Stimulated activated naive B cell treated with anti-CD40 and anti-IgM and Interleukin-4, amounts not matched to agents 10 μg/mL and 1 μg/mL and 100 μg/mL, for 72 hours (primary cell): ENCODE data around the gene LBX2.
A peak's percentile ranks its signal among the peaks of the same experiment; 100 is the strongest.
"Not testable (repeated sequence)": the region's sequence is repeated elsewhere in the genome, so short reads cannot be mapped to it uniquely, and the experiment has no call there.

Source experiments
- ATAC-seq, 2 donors: fragments of 150-1000 bp; cut with Tn5 transposase; replicated peaks; 2 replicates each; pipeline ENCODE4 v1.10.0; 2021; ENCODE audit warnings: moderate library complexity in 1 of 2
- DNase-seq: peaks from one replicate; pipeline ENCODE4 v3.0.0; 2021
- H3K27ac Mint-ChIP-seq: one replicate; pipeline ENCODE4 v1.8.0; 2022; ENCODE audit warnings: mild to moderate bottlenecking, mixed read lengths
- H3K27me3 Mint-ChIP-seq, 2 donors: one replicate each; pipeline ENCODE4 v1.8.0; 2022; ENCODE audit warnings: mixed read lengths in 2 of 2
- H3K36me3 Mint-ChIP-seq, 2 donors: one replicate each; pipeline ENCODE4 v1.8.0; 2022; ENCODE audit warnings: mixed read lengths in 2 of 2, mild to moderate bottlenecking in 1 of 2
- H3K4me1 Mint-ChIP-seq, 2 donors: one replicate each; pipeline ENCODE4 v1.8.0; 2022; ENCODE audit warnings: mixed read lengths in 2 of 2, mild to moderate bottlenecking in 1 of 2
- H3K4me3 Mint-ChIP-seq, 2 donors: one replicate each; pipeline ENCODE4 v1.8.0; 2022; ENCODE audit warnings: mild to moderate bottlenecking in 2 of 2, mixed read lengths in 2 of 2, moderate library complexity in 1 of 2
- H3K9me3 Mint-ChIP-seq, 2 donors: one replicate each; pipeline ENCODE4 v1.8.0; 2022; ENCODE audit warnings: mixed read lengths in 2 of 2, mild to moderate bottlenecking in 1 of 2

LBX2 gene

DNA sequence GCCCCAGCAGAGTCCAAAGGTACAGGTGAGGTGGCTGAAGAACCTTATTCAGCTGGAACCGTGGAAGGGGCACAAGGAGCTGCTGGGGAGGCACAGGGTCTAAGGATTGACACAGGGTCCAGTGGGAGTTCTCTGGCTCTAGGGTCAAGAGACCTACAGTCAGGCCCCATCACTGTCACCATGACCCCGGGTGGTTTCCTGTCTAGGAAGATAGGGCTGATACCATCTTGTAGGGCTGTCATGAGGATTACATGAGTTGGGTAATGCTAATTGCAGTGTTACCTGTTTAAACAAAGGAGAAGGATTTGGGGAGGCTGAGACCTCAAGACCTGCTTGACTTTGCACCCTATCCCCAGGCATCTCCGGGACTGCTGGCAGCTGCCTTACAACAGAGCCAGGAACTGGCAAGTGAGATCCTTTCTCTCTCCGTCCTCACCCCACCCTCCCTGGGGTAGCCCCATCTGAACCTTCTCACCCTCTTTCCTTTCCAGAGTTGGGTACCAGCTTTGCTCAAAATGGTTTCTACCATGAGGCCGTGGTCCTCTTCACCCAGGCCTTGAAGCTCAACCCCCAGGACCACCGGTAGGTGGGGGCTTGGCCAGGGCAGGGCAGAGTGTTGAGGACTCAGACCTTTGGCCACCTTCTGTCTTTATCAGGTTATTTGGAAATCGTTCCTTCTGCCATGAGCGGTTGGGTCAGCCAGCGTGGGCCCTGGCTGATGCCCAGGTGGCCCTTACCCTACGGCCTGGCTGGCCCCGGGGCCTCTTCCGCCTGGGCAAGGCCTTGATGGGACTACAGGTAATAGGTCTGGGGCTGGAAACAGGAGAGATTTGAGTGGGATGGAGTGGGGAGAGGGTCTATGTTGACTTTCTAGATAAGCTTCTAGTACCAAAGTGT lies 7.5 kb downstream of the LBX2 start:
- Mint-ChIP-seq H3K27ac (peak overlapping the region; percentile 20), H3K36me3 (peaks cover 45 to 60% of the 10 kb centered on the region in 2 donors), H3K4me3 (no peak overlapping the region), H3K4me1 (peaks cover 8 to 16% of the 10 kb centered on the region in 2 donors), H3K9me3 (no peaks in the 10 kb centered on the region), H3K27me3 (no peaks in the 10 kb centered on the region)
- ATAC-seq (no peak), DNase-seq (no peak)

DNA sequence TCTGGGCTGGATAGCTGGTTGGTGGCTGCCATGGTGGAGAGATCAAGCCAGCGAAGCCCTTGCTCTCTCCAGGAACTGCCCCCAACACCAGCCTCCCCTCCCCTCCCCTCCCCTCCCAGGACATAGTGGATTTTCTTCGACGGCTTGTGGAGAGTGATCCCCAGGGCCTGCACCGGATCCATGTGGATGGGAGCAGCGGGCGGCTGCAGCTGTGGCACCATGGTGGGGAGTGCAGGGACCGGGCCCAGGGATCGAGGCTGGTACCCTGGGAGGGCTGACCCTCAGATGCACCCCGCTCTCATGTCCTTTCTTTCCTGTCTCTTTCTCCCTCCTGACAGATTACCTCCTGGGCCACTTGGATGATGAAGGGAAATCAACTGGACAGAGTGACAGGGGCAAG lies 9.5 kb downstream of the LBX2 start:
- no peaks in the 10 kb centered on the region for H3K9me3 Mint-ChIP-seq
- H3K4me1 Mint-ChIP-seq = peaks cover 11 to 19% of the 10 kb centered on the region in 2 donors
- H3K36me3 Mint-ChIP-seq = peaks cover 49 to 67% of the 10 kb centered on the region in 2 donors
- DNase-seq = no peak
- ATAC-seq = no peak
- no peaks in the 10 kb centered on the region for H3K27me3 Mint-ChIP-seq
- no peak overlapping the region for H3K27ac Mint-ChIP-seq
- H3K4me3 Mint-ChIP-seq = no peak overlapping the region

DNA sequence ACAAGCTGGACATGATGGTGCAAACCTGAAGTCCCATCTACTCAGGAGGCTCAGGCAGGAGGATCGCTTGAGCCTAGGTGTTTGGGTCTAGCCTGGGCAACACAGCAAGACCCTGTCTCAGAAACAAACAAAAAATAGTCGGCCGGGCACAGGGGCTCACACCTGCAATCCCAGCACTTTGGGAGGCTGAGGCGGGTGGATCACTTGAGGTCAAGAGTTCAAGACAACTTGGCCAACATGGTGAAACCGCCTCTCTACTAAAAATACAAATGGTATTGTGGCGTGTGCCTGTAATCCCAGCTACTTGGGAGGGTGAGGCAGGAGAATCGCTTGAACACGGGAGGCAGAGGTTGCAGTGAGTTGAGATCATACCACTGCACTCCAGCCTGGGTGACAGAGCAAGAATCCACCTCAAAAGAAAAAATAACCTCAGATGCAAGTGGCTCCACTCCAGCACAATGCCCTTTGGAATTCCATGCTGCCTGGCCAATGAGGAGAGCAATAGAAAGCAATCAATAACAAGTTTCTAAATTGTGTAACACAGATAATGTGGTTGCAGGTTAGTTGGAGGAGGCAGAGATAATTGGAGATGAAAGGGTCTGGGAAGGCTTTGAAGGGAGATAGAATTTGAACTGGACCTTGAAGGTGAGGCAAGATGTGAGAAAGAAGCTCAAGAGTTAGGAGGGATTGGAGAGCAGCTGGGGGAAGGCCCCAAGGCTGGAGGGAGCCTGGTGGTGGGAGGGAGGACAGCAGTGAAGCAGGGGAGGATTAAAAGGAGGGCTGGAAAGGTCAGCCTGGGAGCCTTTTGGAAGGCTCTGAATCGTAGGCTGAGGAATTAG lies 10.5 kb downstream of the LBX2 start:
- no peak overlapping the region for H3K4me3 Mint-ChIP-seq
- peaks cover 11 to 17% of the 10 kb centered on the region in 2 donors for H3K4me1 Mint-ChIP-seq
- no peak for ATAC-seq
- no peak for DNase-seq
- H3K9me3 Mint-ChIP-seq = no peaks in the 10 kb centered on the region
- H3K36me3 Mint-ChIP-seq = peaks cover 42 to 64% of the 10 kb centered on the region in 2 donors
- H3K27me3 Mint-ChIP-seq = no peaks in the 10 kb centered on the region
- H3K27ac Mint-ChIP-seq = no peak overlapping the region

DNA sequence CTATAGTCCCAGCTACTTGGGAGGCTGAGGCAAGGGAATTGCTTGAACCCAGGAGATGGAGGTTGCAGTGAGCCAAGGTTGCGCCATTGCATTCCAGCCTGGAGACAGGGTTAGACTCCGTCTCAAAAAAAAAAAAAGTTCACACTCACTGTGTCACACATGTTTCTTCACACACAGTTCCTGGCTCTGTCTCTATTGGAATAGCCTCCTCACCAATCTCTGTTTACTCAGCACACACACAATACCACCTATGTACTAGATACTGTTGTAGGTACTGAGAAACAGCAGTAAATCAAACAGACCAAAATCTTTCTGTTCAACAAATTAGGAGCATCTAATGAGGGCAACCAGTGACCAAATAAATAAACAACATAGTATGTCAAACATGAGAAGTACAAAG lies 13.3 kb downstream of the LBX2 start:
- H3K27me3 Mint-ChIP-seq = no peaks in the 10 kb centered on the region
- peaks cover 20 to 30% of the 10 kb centered on the region in 2 donors for H3K4me1 Mint-ChIP-seq
- no peak overlapping the region for H3K4me3 Mint-ChIP-seq
- peaks cover 27 to 45% of the 10 kb centered on the region in 2 donors for H3K36me3 Mint-ChIP-seq
- no peak for ATAC-seq
- H3K27ac Mint-ChIP-seq = no peak overlapping the region
- H3K9me3 Mint-ChIP-seq = no peaks in the 10 kb centered on the region
- DNase-seq = no peak

DNA sequence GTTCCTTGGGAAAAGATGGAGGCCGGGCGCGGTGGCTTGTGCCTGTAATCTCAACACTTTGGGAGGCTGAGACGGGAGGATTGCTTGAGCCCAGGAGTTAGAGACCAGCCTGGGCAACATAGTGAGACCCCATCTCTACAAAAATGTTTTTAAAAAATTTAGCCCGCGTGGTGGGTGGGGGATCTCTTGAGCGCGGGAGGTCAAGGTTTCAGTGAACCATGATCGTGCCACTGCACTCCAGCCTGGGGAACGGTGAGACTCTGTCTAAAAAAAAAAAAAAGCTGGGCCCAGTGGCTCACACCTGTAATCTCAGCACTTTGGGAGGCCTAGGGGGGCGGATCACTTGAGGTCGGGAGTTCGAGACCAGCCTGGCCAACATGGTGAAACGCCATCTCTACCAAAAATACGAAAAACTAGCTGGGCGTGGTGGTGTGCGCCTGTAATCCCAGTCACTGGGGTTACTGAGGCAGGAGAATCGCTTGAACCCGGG lies 15.7 kb downstream of the LBX2 start:
- not testable (repeated sequence) for H3K27me3 Mint-ChIP-seq, H3K9me3 Mint-ChIP-seq, DNase-seq, ATAC-seq
- H3K4me3 Mint-ChIP-seq = peak overlapping the region; percentile 93 to 99
- H3K27ac Mint-ChIP-seq = peak overlapping the region; percentile 99
- H3K36me3 Mint-ChIP-seq = peaks cover 20 to 35% of the 10 kb centered on the region in 2 donors
- H3K4me1 Mint-ChIP-seq = peaks cover 22 to 36% of the 10 kb centered on the region in 2 donors

DNA sequence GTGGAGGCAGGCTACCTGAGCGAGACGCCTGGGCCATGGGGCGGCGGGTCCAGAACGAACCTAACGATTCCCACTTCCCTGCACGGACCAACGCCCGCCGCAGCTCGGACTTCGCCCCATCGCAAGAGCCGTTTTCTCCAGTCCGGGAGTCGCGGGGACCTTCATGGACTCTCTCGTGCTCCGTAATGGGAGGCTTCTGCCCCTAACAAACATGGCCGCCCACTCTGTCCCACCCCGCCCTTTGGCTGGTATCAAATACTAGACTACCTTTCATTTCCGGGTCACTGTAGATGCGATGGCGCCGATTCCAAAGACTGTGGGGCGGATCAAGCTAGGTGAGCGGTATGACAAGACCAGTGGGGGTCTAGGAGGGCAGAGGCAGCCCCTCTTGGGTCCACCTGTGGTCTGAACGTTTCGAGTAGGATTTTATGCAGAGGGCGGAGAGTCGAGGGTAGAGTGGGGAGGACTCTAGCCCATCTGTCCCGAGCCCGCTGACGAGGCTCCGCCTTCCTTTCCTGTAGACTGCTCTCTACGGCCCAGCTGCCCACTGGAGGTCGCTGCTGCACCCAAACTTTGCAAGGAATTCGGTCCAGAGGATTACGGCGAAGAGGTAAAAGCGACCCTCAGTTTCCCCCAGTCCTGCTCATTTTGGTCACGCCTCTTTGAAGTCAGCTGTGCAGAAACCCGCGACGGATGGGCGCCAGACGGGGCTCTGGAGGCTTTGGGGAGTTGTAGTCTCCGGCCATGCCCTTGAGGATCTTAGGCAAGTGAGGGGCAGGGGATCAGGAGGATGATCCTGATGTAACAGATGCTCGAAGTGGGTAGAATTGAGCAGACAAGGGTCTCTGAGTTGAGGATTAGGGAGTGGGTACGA lies 16.4 kb downstream of the LBX2 start, which contains the start of the genes CCDC142 and TTC31:
Gene CCDC142, minus strand, starts transcription at position 198 of the 874 bp plus-strand sequence. Its CDS starts 161 bp downstream, at position 37.
Gene TTC31, plus strand, starts transcription at position 281 of the 874 bp plus-strand sequence. Its CDS starts 15 bp downstream, at position 296.
- Mint-ChIP-seq H3K27me3 (no peaks in the 10 kb centered on the region), H3K36me3 (peaks cover 20 to 32% of the 10 kb centered on the region in 2 donors), H3K4me1 (peaks cover 22 to 36% of the 10 kb centered on the region in 2 donors), H3K4me3 (peak within 1 kb of the TSS; percentile 93 to 99), H3K9me3 (no peaks in the 10 kb centered on the region), H3K27ac (peak within 1 kb of the TSS; percentile 99)
- ATAC-seq (peak; percentile 94 to 96), DNase-seq (peak; percentile 89)

DNA sequence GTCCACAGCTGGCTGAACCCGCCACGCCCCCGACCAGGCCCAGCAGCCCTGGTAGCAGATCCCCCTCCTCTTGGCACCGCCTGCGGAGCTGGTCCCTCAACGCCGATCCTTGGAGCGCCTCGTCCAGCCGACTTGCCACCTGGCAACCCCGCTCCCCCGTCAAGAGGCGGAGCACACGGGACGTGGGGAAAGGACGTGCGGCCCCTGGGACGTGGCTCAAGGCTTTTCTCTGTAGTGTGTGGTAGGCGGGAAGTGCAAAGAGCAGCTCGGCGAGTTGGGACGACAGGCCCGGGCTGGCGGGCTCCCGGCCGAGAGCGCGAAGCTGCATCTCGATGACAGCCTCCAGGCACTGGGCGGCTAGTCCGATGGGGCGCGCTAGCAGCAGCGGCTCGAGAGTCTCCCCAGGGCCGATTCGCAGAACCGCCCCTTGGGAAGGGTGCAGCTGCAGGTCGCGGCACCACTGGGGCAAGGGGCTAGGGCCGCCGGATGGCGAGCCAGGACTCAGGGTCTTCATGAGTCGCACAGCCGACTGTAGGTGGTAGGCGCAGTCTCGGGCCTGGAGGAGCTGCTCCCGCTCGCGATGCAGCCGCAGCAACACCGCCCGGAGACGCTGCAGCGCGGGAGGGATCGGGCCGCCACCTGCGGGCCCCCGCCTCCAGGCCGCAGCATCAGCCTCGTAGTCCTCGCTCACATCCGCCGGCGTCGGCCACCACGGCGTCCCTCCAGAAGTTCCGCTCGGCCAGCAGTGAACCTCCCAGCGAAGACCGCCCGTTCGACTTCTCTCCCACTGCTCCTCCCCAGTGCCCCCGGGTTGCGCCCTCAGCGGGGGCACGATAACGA lies 17.2 kb downstream of the LBX2 start:
- peak; percentile 59 for DNase-seq
- H3K4me1 Mint-ChIP-seq = peaks cover 25 to 41% of the 10 kb centered on the region in 2 donors
- H3K4me3 Mint-ChIP-seq = peak overlapping the region; percentile 93 to 99
- ATAC-seq = peak; percentile 61
- no peaks in the 10 kb centered on the region for H3K9me3 Mint-ChIP-seq
- no peaks in the 10 kb centered on the region for H3K27me3 Mint-ChIP-seq
- peaks cover 24 to 37% of the 10 kb centered on the region in 2 donors for H3K36me3 Mint-ChIP-seq
- H3K27ac Mint-ChIP-seq = peak overlapping the region; percentile 99

DNA sequence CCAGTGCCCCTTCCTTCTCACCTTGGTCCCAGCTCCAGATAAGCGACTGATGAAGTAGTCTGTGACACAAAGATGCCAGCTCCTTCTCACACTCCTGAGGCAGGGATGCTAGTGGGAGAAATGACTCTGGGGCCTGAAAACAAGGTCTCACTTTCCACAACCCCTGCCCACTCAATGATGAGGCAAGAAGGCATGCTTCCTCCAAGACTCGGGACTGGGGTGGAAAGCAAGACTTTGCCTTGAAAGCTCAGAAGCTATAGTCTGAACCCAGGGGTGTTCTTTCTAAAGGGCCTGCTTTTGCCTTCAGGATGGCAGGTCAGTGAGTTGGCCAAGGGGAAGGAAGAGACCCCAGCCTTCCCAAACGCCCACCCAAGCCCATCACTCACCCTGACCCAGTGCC lies 18.0 kb downstream of the LBX2 start:
- ATAC-seq (no peak), DNase-seq (no peak)
- peaks cover 21 to 31% of the 10 kb centered on the region in 2 donors for H3K36me3 Mint-ChIP-seq
- H3K4me3 Mint-ChIP-seq = peak overlapping the region; percentile 93 to 99
- no peaks in the 10 kb centered on the region for H3K27me3 Mint-ChIP-seq
- H3K4me1 Mint-ChIP-seq = peaks cover 23 to 36% of the 10 kb centered on the region in 2 donors
- H3K9me3 Mint-ChIP-seq = no peaks in the 10 kb centered on the region
- H3K27ac Mint-ChIP-seq = no peak overlapping the region

DNA sequence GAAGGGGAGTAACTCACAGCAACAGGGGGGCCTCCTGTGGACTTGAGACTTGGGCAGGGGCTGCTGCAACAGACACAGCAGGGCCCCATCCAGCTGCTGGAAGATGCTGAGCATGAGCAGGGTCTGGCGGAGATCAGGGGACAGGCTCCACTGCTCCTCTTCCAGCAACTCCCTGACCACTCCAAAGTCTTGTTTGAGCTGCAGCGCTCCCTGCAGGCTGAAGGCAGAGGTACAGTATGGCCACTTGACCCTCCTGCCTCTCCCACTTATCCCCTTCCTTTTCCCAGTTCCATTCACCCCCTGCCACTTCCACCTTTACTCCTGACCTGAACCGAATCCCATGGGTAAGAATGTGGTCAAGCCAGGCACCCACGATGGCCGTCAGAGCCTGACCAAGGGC lies 24.5 kb downstream of the LBX2 start:
- DNase-seq = no peak
- Mint-ChIP-seq H3K36me3 (peaks cover 32 to 45% of the 10 kb centered on the region in 2 donors), H3K27me3 (no peaks in the 10 kb centered on the region), H3K4me3 (no peak overlapping the region), H3K4me1 (peaks cover 14 to 42% of the 10 kb centered on the region in 2 donors), H3K27ac (peak overlapping the region; percentile 15), H3K9me3 (no peaks in the 10 kb centered on the region)
- no peak for ATAC-seq

DNA sequence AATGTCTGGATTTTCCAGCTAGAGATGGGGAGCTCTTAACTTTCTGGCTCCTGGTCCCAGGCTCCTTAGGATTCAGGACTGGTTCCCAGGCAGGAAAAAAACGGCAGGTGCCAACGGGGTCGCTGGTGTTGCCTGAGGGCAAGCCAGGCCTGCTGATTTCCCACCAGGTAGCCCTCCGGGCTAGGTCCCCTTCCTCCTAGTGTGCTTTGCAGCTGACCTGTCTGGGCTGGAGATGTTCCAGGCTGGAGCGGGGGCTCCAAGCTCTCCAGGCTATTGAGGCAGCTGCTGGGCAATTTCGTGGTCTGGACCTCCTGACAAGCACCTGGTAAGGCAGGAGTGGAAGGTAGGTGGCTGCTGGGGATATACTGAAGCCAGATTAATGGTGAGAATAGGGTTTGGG lies 24.9 kb downstream of the LBX2 start:
- H3K4me3 Mint-ChIP-seq = peak overlapping the region in 1 of 2 donors; percentile 19
- H3K4me1 Mint-ChIP-seq = peaks cover 16 to 44% of the 10 kb centered on the region in 2 donors
- DNase-seq (no peak), ATAC-seq (no peak)
- peaks cover 32 to 47% of the 10 kb centered on the region in 2 donors for H3K36me3 Mint-ChIP-seq
- H3K9me3 Mint-ChIP-seq = no peaks in the 10 kb centered on the region
- no peak overlapping the region for H3K27ac Mint-ChIP-seq
- no peaks in the 10 kb centered on the region for H3K27me3 Mint-ChIP-seq

DNA sequence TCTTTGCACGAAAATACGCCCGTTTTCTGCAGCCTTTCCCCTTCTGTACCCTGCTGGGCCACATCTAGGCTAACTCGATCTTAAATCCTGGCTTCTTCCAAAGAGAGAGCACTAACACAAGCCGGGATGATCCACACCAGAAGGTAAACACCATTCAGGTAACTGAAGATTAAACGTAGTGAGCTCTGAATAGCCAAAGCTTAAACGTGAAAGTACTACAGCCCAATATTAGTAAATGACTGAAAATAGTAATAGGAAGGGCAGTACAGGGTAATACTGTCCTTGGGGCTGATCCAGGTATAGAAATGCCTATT lies 26.5 kb downstream of the LBX2 start:
- no peaks in the 10 kb centered on the region for H3K9me3 Mint-ChIP-seq
- peak overlapping the region; percentile 97 to 98 for H3K4me3 Mint-ChIP-seq
- no peak for ATAC-seq
- no peak for DNase-seq
- no peaks in the 10 kb centered on the region for H3K27me3 Mint-ChIP-seq
- peaks cover 16 to 44% of the 10 kb centered on the region in 2 donors for H3K4me1 Mint-ChIP-seq
- peak overlapping the region; percentile 99 for H3K27ac Mint-ChIP-seq
- H3K36me3 Mint-ChIP-seq = peaks cover 29 to 42% of the 10 kb centered on the region in 2 donors

DNA sequence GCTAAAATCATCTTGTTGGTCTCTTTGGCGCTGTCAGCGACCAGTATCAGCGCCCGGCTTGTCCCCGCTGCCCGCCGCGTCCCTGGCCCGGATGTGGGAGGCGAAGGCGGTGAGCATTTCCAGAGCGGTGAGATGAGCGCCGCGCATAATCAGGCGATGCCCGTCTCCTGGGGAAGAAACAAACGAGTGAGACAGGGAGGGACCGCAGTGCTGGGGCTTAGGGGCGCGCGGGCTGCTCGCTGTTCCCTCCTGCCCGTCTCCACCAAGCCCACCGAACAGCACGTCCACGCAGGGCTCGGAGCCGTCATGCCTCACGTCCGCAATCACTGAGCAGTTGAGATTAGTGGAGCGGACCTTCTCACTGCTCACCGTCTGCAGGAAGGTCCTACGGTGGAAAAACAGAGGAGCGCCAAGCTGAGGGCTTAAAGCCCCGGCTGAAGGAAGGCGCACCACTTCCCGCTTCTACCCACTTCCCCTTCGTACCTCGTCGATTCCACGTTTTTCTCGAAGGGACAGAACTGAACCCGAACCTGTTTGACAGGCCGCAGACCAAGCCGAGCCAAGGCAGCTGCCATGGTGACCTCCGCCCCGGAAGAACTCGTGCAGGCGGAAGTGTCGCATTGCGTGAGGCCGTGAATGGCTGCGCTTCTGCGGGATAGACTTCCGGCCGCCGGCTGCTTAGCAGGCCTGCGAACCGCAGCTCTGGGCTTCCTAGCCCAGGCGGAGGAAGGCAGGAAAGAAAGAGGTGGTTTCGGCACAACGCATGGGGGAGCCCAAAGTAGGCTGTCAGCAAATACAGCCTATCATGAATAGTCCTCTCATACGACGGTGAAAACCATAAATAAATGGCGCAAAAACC lies 27.1 kb downstream of the LBX2 start, which contains the start of gene MRPL53:
Gene MRPL53, minus strand, starts transcription at position 595 of the 859 bp plus-strand sequence. Its CDS starts 20 bp downstream, at position 575.
- Mint-ChIP-seq H3K36me3 (peaks cover 24 to 38% of the 10 kb centered on the region in 2 donors), H3K27ac (peak within 1 kb of the TSS; percentile 99), H3K4me3 (peak within 1 kb of the TSS; percentile 97 to 98), H3K27me3 (no peaks in the 10 kb centered on the region), H3K4me1 (peaks cover 13 to 40% of the 10 kb centered on the region in 2 donors), H3K9me3 (no peaks in the 10 kb centered on the region)
- ATAC-seq (peak; percentile 95 to 97), DNase-seq (peak; percentile 92)
